GM03348 (cell line): ENCODE data around the gene ALOX15B.
"Not testable (repeated sequence)": the region's sequence is repeated elsewhere in the genome, so short reads cannot be mapped to it uniquely, and the experiment has no call there.

Experiments used
- DNase-seq: peaks from one replicate; pipeline ENCODE4 v3.0.0; 2012; ENCODE audit warnings: low spot score

The ALOX15B gene

GRCh38 chr17:8041249-8041928 lies 2.5 kb downstream of the ALOX15B start:
- DNase-seq, result peak; percentile 69

- DNase-seq, result no peak
These were observed 3.1 kb downstream of the ALOX15B start for GRCh38 chr17:8041979-8042378.

- DNase-seq, result no peak
These were observed 6.3 kb downstream of the ALOX15B start for GRCh38 chr17:8044819-8045810.

DNA sequence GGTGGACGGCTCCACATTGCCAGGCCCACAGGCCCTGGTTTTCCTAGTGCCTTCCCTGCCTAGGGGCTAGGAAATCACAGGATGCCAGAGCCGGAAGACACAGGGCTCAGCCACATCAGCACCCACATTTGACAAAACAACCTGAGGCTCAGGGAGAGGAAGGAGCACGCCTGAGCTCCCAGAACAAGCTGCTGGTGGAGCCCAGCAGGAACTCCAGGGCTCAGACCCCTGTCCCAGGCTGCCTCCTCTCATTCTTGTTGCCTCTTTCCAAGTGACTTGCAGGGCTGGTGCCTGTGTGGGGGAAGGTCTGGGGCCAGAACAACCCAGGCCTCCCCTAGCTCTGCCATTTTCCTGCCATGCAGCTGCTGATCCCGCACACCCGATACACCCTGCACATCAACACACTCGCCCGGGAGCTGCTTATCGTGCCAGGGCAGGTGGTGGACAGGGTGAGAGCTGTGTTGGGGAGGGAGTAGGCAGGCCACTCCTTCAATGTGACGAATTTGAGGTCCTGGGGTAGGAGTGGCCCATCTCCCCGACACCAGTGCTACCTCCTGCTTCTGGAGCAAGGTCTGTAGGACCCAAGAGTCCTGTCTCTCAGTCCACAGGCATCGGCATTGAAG lies 7.6 kb downstream of the ALOX15B start:
- DNase-seq, result no peak

- no peak for DNase-seq
These were observed 8.3 kb downstream of the ALOX15B start for GRCh38 chr17:8046929-8047768.

DNA sequence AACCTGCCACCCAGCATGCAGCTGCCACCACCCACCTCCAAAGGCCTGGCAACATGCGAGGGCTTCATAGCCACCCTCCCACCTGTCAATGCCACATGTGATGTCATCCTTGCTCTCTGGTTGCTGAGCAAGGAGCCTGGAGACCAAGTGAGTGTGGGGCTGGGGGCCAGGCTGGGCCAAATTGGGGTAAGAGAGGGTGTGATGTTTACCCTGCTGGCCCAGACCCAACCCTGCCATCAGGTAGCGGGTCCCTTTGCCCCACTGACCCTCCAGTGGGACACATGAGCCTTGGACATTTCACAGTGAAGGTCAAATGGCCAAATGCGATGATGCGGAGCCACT lies 8.9 kb downstream of the ALOX15B start:
- DNase-seq, result no peak

- DNase-seq, result no peak
These were observed 9.4 kb downstream of the ALOX15B start for GRCh38 chr17:8048236-8048635.

GRCh38 chr17:8048736-8049135 lies 9.9 kb downstream of the ALOX15B start:
- no peak for DNase-seq

DNA sequence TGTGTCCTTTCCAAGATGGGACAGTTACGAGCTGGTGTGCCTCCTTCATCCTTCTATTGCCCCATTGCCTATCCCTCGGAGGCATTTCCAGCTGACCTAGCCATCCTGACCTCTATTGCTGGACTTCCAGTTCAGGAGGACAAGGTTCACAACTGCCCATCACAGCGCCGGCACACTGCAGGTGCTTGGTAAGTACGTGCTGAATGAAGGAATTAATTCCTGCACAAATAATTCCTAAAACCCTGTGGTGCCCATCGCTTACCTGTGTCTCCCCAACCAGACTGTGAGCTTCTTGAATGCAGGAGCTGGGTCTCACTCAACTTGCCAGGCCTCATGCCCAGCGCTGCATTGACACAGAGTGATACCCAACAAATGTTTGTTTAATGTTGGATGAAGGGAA lies 13.0 kb downstream of the ALOX15B start:
- no peak for DNase-seq

DNA sequence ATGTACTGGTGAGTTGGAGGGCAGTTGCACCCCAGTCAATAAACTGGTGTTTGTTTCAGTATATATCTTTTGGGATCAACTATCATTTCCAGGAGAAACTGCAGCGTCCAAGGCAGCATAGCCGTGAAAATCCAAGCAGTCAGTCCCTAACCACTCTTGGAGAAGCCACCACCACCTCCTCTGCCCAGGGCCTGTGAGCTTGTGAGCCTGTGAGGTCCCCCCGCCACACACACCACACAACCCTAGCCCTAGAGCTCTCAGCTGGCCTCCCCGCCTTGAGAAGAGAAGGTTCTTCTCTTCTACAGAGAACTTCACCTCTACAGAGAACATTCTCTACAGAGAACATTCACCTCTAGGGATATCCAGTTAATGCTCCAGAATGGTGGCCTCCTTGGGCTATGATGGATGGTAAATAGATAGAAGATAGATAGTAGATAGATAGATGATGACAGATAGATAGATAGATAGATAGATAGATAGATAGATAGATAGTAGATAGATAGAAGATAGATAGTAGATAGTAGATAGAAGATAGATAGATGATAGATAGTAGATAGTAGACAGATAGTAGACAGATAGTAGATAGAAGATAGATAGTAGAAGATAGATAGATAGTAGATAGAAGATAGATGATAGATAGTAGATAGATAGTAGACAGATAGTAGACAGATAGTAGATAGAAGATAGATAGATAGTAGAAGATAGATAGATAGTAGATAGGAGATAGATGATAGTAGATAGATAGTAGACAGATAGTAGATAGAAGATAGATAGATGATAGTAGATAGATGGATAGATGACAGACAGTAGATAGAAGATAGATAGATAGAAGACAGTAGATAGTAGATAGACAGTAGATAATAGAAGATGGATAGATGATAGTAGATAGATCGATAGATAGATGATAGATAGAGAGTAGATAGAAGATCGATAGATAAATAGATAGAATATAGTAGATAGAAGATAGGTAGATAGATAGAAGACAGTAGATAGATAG lies 13.7 kb downstream of the ALOX15B start:
- no peak for DNase-seq

- DNase-seq, result no peak
These were observed 14.7 kb downstream of the ALOX15B start for GRCh38 chr17:8053600-8053999.

GRCh38 chr17:8055851-8056231 lies 17.0 kb downstream of the ALOX15B start:
- DNase-seq, result no peak

DNA sequence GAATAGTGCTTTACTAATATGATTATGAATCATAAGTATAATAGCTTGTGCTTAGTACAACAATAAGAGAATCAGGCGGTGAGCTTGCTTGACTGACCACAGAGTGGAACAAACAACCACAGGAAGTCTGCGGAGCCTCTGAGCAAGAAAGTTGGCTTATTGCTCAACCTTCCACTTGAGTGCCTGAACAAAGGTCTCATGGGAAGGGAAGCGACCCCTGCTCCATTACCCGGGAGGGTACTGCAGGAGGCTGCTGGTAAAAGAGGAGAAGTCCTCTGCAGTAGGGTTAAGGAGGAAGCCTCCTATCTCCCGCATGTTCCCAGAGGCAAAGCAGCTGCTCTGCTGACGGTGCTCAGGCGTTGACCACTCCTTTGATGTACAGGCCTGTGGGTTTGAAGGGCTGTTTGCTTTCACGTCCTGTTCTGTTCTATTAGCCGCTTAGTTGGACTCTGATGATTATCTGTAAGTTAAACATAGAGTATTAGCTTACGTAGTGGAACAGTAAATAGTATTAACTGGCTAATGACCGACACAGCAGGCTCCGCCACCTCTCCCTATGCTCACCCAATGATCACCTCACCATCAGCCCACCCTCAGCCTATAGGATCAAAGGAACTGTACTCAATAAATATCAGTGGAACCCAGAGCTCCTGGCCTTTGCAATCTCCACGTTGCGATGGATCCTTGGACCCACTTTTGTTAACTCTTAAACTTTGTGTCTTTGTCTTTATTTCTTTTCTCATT lies 17.5 kb downstream of the ALOX15B start:
- DNase-seq, result peak; percentile 66

- no peak for DNase-seq
These were observed 18.2 kb downstream of the ALOX15B start for GRCh38 chr17:8056976-8057625.

GRCh38 chr17:8057691-8058114 lies 18.8 kb downstream of the ALOX15B start:
- peak; percentile 89 for DNase-seq

- DNase-seq, result no peak
These were observed 20.3 kb downstream of the ALOX15B start for GRCh38 chr17:8059131-8059530.

DNA sequence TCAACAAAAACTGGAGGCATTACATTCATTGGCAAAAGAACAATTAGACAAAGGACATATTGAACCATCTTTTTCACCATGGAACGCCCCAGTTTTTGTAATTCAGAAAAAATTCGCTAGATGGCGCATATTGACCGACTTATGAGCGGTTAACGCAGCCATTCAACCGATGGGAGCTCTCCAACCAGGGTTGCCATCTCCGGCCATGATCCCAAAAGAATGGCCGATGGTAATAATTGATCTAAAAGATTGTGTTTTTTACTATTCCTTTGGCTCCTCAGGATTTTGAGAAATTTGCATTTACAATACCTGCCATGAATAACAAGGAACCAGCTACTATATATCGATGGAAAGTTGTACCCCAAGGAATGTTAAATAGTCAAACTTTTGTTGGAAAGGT lies 21.4 kb downstream of the ALOX15B start:
- DNase-seq, result peak; percentile 86

DNA sequence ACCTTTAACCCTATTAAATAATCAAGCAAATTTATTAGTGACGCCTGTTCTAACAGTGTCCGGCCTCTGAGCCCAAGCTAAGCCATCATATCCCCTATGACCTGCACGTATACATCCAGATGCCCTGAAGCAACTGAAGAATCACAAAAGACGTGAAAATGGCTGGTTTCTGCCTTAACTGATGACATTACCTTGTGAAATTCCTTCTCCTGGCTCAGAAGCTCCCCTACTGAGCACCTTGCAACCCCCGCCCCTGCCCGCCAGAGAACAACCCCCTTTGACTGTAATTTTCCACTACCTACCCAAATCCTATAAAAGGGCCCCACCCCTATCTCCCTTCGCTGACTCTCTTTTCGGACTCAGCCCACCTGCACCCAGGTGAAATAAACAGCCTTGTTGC lies 23.0 kb downstream of the ALOX15B start:
- DNase-seq, result not testable (repeated sequence)

DNA sequence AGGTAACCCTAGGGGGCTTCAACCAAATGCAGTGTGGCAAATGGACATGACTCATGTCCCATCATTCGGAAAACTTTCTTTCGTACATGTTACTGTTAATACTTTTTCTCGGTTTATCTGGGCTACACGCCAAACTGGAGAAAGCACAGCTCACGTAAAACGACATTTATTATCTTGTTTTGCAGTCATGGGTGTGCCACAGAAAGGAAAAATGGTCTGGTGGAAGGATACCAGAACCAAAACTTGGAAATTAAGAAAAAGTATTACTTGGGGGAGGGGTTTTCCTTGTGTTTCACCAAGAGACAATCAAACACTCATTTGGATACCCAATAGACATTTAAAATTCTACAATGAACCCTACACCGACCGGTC lies 23.6 kb downstream of the ALOX15B start:
- DNase-seq, result no peak
